Muscle of leg (tissue), 11 donors: Measurements from ENCODE around the gene COG5. TPM values are rescaled to one million over a fixed set of nuclear protein-coding genes. Genes with fewer than 3 reads are reported as not detected.

Experiments
- DNase-seq: peaks from one replicate; pipeline ENCODE4 v3.0.0; 2013
- H3K27ac ChIP-seq: one replicate; pipeline ENCODE4 v1.5.1; 2013; ENCODE audit warnings: mild to moderate bottlenecking, low read length, control low read depth
- H3K27me3 ChIP-seq: one replicate; pipeline ENCODE4 v1.6.1; 2013; ENCODE audit warnings: low read length; ENCODE audit not compliant: control insufficient read depth, insufficient read depth
- H3K36me3 ChIP-seq: one replicate; pipeline ENCODE4 v1.6.1; 2013; ENCODE audit warnings: low read length; ENCODE audit not compliant: control insufficient read depth, insufficient read depth
- H3K4me1 ChIP-seq: one replicate; pipeline ENCODE4 v1.6.1; 2013; ENCODE audit warnings: low read length; ENCODE audit not compliant: control insufficient read depth, insufficient read depth
- H3K4me3 ChIP-seq: one replicate; pipeline ENCODE4 v1.5.1; 2013; ENCODE audit warnings: low read length, control low read depth
- H3K9me3 ChIP-seq: replicated peaks from 2 replicates; pipeline ENCODE4 v1.6.1; 2013; ENCODE audit warnings: low read depth, low read length; ENCODE audit not compliant: control insufficient read depth
- WGBS: methylation state at CpG from one replicate; pipeline ENCODE4 v1.1.5; 2013; ENCODE audit warnings: missing lambda C conversion rate; ENCODE audit not compliant: insufficient coverage; 5-methylcytosine and 5-hydroxymethylcytosine counted together
- polyA plus RNA-seq, 8 donors: library from polyadenylated mRNA; unstranded; fragments of 120-200 nt; gene quantifications; one replicate each; pipeline versions ENCODE4 v1.2.1 to v1.2.3, GENCODE V29; 2013; ENCODE audit warnings: inconsistent platforms in 1 of 8, low replicate concordance in 1 of 8; ENCODE audit not compliant: insufficient read length in 8 of 8, insufficient read depth in 1 of 8
- total RNA-seq: library from RNA; stranded (reverse); fragments of 120-200 nt; gene quantifications from one replicate; pipeline ENCODE4 v1.2.4, GENCODE V29; 2013

The COG5 gene
- total and polyA plus RNA-seq, 9 donors: 19.5 to 45.5 (median 25.7) TPM

DNA sequence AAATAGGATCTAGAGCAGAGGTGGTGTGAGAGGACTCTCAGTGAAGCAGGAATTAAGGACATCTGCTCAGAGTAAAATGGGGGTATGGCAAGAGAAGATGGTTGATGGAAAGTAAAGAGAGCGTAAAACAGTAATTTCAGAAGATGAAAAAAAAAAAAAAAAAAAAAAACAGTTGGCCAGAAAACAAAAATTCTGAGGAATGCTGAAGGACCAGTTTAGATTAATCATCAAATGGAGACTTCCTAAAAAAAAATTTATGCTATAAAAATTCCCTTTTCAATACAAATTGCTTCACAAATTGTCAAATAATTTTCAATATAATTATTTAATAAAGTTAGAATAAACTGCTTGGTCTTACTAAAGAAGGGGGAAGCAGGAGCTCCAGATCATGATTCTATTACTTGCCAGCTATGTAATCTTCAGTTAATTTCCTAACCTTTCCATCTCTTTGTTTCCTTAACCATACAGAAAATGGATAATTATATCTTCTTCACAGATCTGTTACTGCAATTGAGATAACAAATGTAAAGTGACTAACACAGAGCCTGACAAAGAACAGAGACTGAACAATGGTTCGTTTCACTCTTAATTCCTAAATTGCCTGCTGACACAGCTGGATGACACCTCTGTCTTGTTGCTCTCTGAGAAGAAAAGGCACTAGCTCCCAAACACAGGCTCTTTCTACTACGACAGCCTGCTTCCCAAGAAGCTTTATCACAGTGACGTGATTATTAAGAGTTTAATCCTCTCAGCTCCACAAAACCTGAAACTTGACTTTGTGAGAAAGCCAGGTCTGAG is 158.8 kb downstream of the COG5 start:
- Histone ChIP-seq H3K36me3 (no peaks in the 10 kb centered on the region), H3K4me1 (no peaks in the 10 kb centered on the region), H3K9me3 (no peaks in the 10 kb centered on the region), H3K27ac (no peak overlapping the region), H3K4me3 (no peak overlapping the region), H3K27me3 (no peaks in the 10 kb centered on the region)
- WGBS: 56% methylated on average over 1 of the region's 4 CpGs
- DNase-seq: no peak

DNA sequence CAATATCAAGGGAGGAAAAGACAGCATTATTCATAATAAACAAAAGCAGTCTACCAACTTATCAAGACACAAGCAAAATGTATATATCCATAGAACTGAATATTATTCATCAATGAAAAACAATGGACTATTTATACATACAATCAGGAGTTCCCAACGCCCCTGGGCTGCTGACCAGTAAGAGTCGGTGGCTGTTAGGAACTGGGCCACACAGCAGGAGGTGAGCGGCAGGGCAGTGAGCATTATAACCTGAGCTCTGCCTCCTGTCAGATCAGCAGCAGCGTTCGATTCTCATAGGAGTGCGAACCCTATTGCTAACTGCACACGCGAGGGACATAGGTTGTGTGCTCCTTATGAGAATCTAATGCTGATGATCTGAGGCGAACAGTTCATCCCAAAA is 165.6 kb downstream of the COG5 start:
- no peak for DNase-seq
- no peaks in the 10 kb centered on the region for H3K36me3 ChIP-seq
- no peaks in the 10 kb centered on the region for H3K4me1 ChIP-seq
- no peak overlapping the region for H3K4me3 ChIP-seq
- no peaks in the 10 kb centered on the region for H3K9me3 ChIP-seq
- no peaks in the 10 kb centered on the region for H3K27me3 ChIP-seq
- WGBS: 75% methylated on average over 3 of the region's 9 CpGs
- H3K27ac ChIP-seq: no peak overlapping the region

DNA sequence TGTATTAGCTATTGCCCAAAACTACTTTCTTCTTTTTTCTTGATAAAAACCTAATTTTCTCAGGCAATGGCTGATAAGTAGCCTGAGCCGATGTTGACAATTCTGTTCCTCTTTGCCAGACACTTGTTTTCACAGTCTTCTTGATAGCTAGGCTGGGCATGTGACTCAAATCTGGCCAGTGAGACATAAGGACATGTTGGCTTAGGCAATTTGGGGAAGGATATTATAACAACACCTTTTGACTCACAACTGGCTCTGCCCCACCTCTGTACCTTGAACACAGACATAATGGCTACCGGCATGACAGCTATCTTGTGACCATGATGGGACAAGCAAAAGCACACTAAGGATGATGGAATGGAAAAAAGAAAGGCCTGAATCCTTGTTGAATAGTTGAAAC is 166.7 kb downstream of the COG5 start:
- 100% methylated on average over 1 of the region's 2 CpGs for WGBS
- Histone ChIP-seq H3K36me3 (no peaks in the 10 kb centered on the region), H3K27ac (no peak overlapping the region), H3K27me3 (no peaks in the 10 kb centered on the region), H3K9me3 (no peaks in the 10 kb centered on the region), H3K4me3 (no peak overlapping the region), H3K4me1 (no peaks in the 10 kb centered on the region)
- no peak for DNase-seq

DNA sequence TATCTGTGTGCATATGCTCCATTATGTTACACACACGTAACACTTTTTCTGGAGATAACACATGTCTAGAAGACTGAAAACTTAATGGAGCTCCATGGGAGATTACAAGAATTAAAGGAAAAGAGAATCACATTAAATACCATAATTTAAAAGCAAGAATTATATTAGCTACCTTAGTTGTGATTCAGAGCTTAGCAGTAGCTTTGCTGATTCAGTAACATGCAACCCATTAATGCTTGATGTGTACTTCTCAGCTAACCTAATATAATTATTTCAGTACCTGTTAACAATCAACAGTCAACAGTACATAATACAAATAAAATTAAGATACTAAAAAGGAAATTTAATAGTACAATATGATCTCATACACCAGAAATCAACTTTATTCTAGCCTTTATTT is 167.6 kb downstream of the COG5 start:
- Histone ChIP-seq H3K4me3 (no peak overlapping the region), H3K27me3 (no peaks in the 10 kb centered on the region), H3K4me1 (no peaks in the 10 kb centered on the region), H3K36me3 (no peaks in the 10 kb centered on the region), H3K27ac (no peak overlapping the region), H3K9me3 (no peaks in the 10 kb centered on the region)
- DNase-seq: no peak
- WGBS: no CpG with 5 or more reads among the region's 1 CpG

DNA sequence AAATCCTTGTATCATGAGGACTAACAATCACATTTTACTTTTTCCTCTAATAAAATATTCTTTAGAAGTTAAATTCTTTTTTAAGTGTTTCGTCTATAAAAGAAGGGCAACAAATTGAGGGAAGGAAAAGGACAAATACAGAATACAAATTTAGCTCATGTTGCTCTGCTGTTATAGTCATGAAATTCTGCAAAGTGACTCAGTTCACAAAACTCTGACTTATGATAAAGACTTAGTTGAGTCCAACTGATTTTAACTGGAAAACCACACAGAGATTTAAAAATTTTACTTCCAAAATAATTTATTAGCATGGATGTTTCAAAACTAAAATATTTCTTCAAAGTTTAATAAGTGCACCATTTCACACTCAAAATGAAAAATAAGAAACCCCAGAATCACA is 168.9 kb downstream of the COG5 start:
- WGBS: no CpG with 5 or more reads among the region's 1 CpG

DNA sequence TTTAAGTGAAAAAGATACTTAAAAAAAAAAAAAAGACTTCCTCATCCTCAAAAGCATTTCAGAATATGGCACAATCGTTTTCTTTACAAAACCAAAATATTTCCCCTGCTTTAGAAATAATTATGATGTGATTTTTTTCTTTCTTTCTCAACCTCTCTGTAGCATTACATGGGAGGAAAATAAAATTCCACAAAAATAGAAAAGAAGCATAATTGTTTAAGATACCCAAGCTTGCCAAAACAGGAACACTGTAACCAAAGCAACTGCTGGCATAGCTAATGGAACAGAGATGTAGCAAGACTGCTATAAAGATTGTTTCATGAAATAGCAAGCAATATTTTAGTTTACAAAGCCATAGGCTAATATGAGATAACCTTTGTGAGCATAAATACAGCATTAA is 169.4 kb downstream of the COG5 start:
- Histone ChIP-seq H3K27ac (no peak overlapping the region), H3K9me3 (no peaks in the 10 kb centered on the region), H3K4me1 (no peaks in the 10 kb centered on the region), H3K36me3 (no peaks in the 10 kb centered on the region), H3K27me3 (no peaks in the 10 kb centered on the region), H3K4me3 (no peak overlapping the region)
- DNase-seq: peak; percentile 44
- no CpG with 5 or more reads among the region's 1 CpG for WGBS

More for the DNA sequence above, 168.9 kb downstream of the COG5 start:
- no peak overlapping the region for H3K27ac ChIP-seq
- no peaks in the 10 kb centered on the region for H3K4me1 ChIP-seq
- no peaks in the 10 kb centered on the region for H3K36me3 ChIP-seq
- H3K4me3 ChIP-seq: no peak overlapping the region
- no peaks in the 10 kb centered on the region for H3K9me3 ChIP-seq
- no peaks in the 10 kb centered on the region for H3K27me3 ChIP-seq
- DNase-seq: no peak

DNA sequence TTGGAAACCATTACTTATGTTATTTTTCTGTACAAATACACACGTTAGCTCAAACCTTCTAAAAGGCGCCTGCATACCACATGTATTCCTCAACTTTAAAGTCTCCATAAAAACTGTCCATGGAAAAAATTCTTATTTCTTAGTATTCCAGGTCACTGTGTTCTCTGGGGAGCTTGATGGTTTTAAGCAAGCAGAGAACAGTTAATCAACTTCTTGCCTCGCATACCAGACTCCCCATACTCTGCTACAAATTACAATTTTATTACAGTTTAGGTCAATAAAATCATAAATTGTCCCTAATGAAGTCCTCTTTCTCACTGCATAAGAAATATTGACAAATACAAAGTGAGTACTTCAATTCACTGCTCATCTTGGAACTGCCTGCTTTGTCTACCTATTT is 170.9 kb downstream of the COG5 start:
- no peaks in the 10 kb centered on the region for H3K27me3 ChIP-seq
- no peak overlapping the region for H3K27ac ChIP-seq
- no peak overlapping the region for H3K4me3 ChIP-seq
- H3K9me3 ChIP-seq: no peaks in the 10 kb centered on the region
- DNase-seq: no peak
- no peaks in the 10 kb centered on the region for H3K4me1 ChIP-seq
- H3K36me3 ChIP-seq: no peaks in the 10 kb centered on the region
- 20% methylated on average over 1 of the region's 3 CpGs for WGBS

DNA sequence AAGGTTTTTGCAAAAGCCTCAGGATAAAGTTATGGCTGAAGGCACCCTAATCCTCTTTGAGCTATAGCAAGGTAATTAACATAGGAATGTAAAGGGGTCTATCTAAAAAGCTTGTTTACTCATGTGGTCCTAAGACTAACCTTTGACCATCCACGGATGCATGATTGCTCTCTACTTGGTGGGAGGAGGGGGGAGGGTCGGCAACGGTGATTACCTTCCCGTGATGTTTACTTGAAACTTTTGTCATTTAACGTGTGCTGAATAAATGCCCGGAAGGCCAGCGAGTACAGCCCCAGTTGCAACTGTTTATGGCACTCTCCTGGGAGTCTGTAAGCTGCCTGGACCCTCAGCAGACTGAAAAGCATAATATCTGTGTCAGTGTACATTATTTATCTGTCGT is 172.8 kb downstream of the COG5 start:
- no peak for DNase-seq
- Histone ChIP-seq H3K27ac (no peak overlapping the region), H3K4me3 (no peak overlapping the region), H3K4me1 (peaks cover 11% of the 10 kb centered on the region), H3K9me3 (no peaks in the 10 kb centered on the region), H3K27me3 (no peaks in the 10 kb centered on the region), H3K36me3 (no peaks in the 10 kb centered on the region)
- 25% methylated on average over 7 of the region's 8 CpGs for WGBS

DNA sequence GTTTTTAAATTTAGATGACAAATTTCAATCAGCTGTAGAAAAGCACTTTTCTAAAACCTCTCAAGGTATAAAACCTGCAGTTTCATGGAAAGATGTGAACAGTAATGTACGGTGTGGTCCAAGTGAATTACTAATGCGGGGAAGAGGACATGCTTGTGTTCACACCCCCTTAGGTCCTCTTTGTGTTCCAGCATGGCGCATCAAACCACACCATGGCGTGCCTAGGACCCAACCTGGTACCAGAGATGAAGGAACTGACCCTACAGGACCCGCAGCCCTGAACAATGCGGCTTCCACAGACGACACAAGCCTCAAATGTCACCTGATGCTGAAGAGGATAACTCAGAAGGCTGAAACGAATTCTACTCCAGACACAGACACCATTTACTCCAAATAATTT is 175.1 kb downstream of the COG5 start:
- DNase-seq: no peak
- Histone ChIP-seq H3K9me3 (no peaks in the 10 kb centered on the region), H3K27me3 (no peaks in the 10 kb centered on the region), H3K4me1 (peaks cover 11% of the 10 kb centered on the region), H3K36me3 (no peaks in the 10 kb centered on the region), H3K4me3 (no peak overlapping the region), H3K27ac (no peak overlapping the region)
- WGBS: 88% methylated on average over 5 of the region's 8 CpGs

DNA sequence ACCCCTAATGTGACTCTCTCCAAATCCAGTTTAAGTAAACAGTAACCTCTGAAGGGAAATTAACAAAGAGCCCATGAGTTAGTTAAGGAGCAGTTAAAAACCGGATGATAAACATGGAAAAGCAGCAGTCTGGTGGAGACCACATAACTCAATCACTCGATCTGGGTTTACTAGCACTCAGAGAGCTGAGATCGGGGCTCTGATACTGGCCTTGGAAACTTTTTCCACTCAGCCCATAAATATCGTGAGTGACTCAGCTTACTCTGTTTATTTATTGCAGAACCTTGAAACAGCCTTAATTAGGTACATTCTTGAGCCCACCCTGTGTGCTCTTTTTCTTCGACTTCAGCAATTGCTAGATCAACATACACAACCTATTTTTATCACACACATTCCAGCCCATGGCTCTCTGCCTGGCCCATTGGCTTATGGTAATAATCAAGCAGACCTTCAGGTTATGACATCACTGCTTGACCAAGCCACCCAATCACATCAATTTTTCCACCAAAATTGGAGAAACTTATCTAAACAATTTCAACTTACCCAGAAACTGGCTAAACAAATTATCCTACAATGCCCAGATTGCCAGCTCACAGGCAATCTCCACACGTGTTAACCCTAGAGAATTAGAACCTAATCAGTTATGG is 176.0 kb downstream of the COG5 start:
- no peak overlapping the region for H3K4me3 ChIP-seq
- 30% methylated on average over 6 of the region's 6 CpGs for WGBS
- no peaks in the 10 kb centered on the region for H3K9me3 ChIP-seq
- no peaks in the 10 kb centered on the region for H3K27me3 ChIP-seq
- H3K27ac ChIP-seq: no peak overlapping the region
- DNase-seq: no peak
- no peaks in the 10 kb centered on the region for H3K36me3 ChIP-seq
- H3K4me1 ChIP-seq: peaks cover 11% of the 10 kb centered on the region
